T follicular helper cell (primary cell): ENCODE data around the gene RGS16.

Experiments used
- DNase-seq: peaks from one replicate; pipeline ENCODE4 v3.0.0-alpha.2; 2020; ENCODE audit warnings: low read depth

The RGS16 gene

GRCh38 chr1:182608845-182609610 lies 4.8 kb upstream of the RGS16 start:
- no peak for DNase-seq

DNA sequence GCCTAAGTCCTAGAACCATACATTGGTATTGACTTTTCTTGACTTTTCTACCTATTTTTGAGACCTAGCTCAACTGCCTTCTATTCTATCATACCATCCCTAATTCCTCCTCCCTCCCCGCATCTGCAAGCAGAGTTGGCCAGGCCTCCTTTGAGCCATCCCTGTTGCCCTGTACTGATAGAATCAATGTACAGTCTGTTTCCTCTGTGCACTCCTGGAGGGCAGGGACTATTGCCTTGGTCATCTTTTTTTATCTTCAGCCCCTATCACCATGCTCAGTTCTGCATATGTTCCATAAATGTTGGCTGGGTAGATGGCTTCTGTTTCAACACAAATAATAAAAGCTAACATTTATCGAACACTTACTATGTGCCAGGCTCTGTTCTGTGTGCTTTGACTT lies 4.0 kb upstream of the RGS16 start:
- DNase-seq, result no peak

GRCh38 chr1:182607566-182607965 lies 3.4 kb upstream of the RGS16 start:
- DNase-seq, result no peak

DNA sequence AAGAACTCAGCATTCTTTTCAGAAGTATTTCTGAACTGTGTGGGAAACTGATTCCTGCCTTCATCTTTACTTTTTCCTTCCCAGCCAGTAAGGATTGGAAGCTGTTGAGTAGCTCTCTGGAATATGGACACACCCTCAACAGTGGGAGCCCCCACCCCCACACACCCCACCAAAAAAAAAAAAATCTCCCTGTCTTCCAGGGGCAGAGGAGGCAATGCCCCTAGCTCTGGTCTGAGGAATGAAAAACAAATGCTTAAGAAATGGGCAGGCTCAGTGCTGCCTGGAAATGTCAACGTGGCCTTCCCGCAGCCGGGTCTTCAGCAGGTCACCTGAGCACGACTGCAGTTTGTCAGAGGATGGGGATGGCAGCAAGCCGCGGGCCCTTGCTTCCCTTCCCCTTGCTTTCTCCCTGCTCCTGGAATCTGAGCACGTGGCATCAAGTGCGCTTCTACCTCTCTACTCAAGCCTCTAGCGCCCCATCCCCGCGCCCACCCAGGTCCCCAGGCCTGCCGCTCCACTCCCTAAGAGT lies 479 bp downstream of the RGS16 start:
- no peak for DNase-seq

- no peak for DNase-seq
Observed at GRCh38 chr1:182602935-182603645, 1.1 kb downstream of the RGS16 start.

- DNase-seq, result no peak
Observed at GRCh38 chr1:182601913-182602312, 2.3 kb downstream of the RGS16 start.

- DNase-seq, result peak; percentile 44
Observed at GRCh38 chr1:182601416-182601786, 2.8 kb downstream of the RGS16 start.

DNA sequence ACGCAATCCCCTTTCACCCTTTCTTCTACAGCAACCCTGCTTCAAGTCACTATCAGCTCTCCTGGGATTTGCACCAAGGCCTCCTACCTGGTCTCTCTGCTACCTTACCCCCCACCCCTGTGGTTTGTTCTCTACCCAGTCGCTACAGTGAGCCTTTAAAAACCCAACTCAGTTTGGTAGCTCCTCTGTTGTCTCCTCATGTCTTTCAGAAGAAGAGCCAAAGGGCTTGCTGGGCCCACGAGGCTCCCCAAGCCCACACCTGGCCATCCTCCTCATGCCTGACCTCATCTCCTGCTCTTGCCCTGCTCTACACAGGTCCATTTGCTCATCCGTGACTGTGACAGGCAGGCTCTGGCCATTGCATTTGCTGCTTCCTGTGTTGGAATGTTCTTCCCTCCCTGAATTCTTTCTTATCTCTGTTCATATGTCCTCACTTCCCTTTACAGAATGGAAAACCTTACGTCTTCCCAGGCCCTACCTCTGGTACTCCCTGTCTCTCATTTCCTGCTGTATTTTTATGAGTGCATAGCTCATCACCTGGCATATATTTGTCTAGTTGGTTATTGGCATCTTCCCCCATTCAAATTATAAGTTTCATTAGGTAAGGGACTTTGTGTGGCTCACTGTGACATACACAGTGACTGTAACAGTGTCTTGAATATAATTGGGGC lies 3.3 kb downstream of the RGS16 start:
- no peak for DNase-seq

- no peak for DNase-seq
Observed at GRCh38 chr1:182600036-182600713, 4.0 kb downstream of the RGS16 start.

DNA sequence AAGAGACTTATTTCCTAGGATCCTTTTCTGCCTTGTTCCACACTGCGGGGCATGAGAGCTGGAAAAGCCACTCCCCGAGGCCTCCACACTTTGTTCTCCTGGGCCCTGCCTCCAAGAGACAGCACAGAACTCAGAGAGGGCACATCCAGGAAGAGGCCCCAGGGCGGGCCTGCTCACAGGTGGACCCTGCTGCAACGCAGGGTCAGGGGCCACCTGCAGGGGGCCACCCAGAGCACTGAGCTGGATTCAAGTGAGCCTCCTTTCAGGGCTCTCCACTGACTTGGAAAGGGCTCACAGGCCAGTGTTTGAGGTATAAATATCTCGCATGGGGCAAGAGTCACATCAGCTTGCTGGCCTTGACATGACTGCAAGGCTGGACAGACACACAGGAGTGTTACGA lies 4.8 kb downstream of the RGS16 start:
- DNase-seq, result no peak

DNA sequence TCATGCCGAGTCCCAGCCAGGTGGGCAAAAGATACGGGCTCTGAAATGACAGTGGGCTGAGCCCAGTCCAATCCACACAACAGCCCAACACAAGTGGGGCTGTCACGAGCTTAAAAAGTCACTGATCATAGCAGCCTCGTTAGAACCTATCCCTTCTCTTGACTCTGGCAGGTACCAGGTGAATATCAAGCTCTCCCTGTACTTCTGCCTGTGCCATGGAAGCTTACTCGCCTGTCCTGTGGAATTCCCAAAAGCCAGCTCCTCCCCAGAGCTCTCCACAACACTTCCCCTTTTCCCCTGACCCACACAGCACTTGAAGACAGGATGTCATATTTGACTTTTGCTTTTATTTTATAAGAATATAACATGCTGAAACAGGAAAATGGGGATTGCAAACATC lies 5.9 kb downstream of the RGS16 start:
- DNase-seq, result no peak

DNA sequence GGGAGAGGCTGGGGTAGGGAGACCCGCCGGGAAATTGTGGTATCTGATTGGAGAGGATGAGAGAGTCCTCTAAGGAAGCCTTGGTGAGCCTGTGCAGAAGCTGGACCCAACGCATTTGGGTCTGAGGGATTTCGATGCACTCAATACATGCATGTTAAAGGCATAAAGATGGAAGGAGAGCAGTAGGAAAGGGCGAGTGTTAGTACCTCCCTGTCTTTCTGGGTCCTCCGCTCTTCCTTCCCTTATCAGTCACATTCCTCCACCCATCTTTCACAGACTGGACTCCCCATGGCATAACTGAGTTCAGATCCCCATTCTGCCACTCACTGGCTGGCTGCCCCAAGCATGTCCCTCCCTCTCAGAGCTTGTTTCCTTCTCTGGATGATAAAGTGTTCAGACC lies 7.3 kb downstream of the RGS16 start:
- no peak for DNase-seq

GRCh38 chr1:182595641-182596240 lies 8.4 kb downstream of the RGS16 start:
- peak; percentile 40 for DNase-seq

GRCh38 chr1:182589931-182590330 lies 14.3 kb downstream of the RGS16 start:
- DNase-seq, result no peak

- DNase-seq, result no peak
Observed at GRCh38 chr1:182589520-182589919, 14.7 kb downstream of the RGS16 start.

DNA sequence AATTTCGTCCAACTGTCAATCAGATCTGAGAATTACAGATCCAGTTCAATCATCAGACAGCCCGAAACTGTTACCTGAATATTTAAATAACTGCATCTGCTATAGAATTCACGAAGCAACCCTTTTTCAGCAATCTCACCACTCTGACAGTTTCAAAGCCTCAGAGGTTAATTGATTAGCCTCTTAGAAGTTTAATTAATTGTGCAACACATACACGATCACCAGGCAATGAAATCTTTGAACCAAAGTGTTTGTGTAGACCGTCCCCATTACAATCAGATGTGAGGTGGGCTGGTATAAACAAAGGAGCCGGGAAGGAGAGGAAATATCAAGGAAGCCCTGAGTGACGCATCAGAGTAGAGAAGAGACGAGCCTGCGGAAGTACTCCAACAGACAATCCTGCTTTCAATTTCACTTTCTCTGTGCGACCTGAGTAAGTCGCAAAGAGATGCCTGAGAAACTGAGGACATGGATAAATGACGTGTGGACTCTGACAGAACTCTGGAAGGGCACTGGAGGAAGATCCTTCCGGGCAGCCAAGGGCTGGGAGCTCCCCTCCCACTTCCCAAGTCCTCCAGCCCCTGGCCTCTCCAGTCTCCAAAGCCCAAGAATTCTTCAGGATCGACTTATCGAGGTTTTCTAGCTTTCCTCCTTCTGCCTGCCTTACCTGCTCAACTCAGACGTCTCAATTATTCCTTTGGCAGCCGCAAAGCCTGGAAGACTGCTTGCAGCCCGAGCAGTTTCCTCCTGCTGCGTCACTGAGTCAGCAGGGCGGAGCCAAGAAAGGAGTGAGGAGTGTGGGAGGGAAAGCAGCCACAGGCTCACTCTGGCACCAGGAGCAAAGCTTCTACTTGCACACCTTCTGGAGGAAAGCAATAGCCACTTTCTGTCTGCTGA lies 15.4 kb downstream of the RGS16 start, which contains the start of gene RNASEL:
RNASEL (minus strand) TSS at position 757 of the 897 bp plus-strand sequence. CDS start 2,450 bp downstream, outside the sequence.
- DNase-seq, result peak; percentile 42

GRCh38 chr1:182587666-182588499 lies 16.3 kb downstream of the RGS16 start:
- DNase-seq, result no peak

DNA sequence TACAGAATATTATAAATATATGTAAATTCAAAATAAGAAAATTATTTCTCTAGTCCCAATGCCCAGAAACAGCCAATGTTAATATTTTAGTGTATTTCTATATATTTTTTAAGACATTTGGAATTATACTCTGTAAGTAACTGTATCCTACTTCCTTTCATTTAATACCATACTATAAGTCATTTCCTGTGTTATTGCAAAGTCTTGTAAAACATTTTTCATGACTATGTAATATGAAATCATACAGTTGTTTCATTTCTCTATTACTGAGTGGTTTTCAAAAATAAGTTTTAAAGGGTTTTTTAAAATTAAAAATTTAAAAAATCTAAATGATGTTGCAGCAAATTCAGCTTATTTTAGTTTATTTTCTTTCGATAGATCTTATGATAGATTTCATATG lies 17.1 kb downstream of the RGS16 start:
- DNase-seq, result no peak

GRCh38 chr1:182586380-182586779 lies 17.8 kb downstream of the RGS16 start:
- DNase-seq, result no peak

DNA sequence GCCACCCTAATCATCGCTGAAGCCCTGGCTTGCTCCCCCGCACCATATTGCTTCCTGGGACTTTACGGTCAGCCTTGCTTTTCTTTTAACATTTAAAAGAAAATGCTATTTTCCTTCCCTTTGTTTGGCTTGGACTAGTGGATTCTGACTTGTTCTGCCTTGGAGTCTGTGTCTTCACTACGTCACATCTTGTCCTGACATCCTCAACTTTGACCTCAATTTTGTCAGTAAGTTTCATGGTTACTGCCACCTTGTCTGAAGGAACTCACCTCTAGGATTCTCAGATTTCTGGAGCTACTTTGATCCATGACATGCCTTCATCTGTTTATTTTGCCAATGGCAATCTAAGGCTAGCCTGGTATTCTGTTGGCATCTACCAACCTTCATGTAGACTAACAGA lies 19.4 kb downstream of the RGS16 start:
- DNase-seq, result no peak
